ENCODE measurements around the gene GPRIN1.
"Not testable (repeated sequence)": the region's sequence is repeated elsewhere in the genome, so short reads cannot be mapped to it uniquely, and the experiment has no call there.

GPRIN1 gene

GRCh38 chr5:176620333-176620981 is 10.5 kb upstream of the GPRIN1 start:
- DNase-seq = no peak

GRCh38 chr5:176619569-176620332 is 9.8 kb upstream of the GPRIN1 start:
- DNase-seq = no peak

- no peak for DNase-seq
Measured at GRCh38 chr5:176619203-176619568, 9.2 kb upstream of the GPRIN1 start.

- no peak for DNase-seq
Measured at GRCh38 chr5:176618783-176619182, 8.8 kb upstream of the GPRIN1 start.

GRCh38 chr5:176616511-176616910 is 6.6 kb upstream of the GPRIN1 start:
- DNase-seq = no peak

GRCh38 chr5:176614805-176615478 is 5.0 kb upstream of the GPRIN1 start:
- no peak for DNase-seq

GRCh38 chr5:176612855-176613254 is 2.9 kb upstream of the GPRIN1 start:
- no peak for DNase-seq

GRCh38 chr5:176612008-176612407 is 2.1 kb upstream of the GPRIN1 start:
- no peak for DNase-seq

GRCh38 chr5:176611435-176611834 is 1.5 kb upstream of the GPRIN1 start:
- no peak for DNase-seq

- DNase-seq = peak; percentile 46
Measured at GRCh38 chr5:176610435-176610773, 448 bp upstream of the GPRIN1 start.

- no peak for DNase-seq
Measured at GRCh38 chr5:176608937-176609723, 826 bp downstream of the GPRIN1 start.

- DNase-seq = no peak
Measured at GRCh38 chr5:176608142-176608705, 1.7 kb downstream of the GPRIN1 start.

GRCh38 chr5:176606875-176607274 is 3.1 kb downstream of the GPRIN1 start:
- no peak for DNase-seq

GRCh38 chr5:176606032-176606431 is 3.9 kb downstream of the GPRIN1 start:
- DNase-seq = peak; percentile 26

- no peak for DNase-seq
Measured at GRCh38 chr5:176603091-176603490, 6.9 kb downstream of the GPRIN1 start.

GRCh38 chr5:176601901-176602482 is 8.0 kb downstream of the GPRIN1 start:
- no peak for DNase-seq

GRCh38 chr5:176599749-176600430 is 10.1 kb downstream of the GPRIN1 start:
- DNase-seq = not testable (repeated sequence)

GRCh38 chr5:176597417-176598389 is 12.3 kb downstream of the GPRIN1 start:
- DNase-seq = no peak

GRCh38 chr5:176596689-176597416 is 13.1 kb downstream of the GPRIN1 start:
- DNase-seq = no peak

GRCh38 chr5:176596069-176596644 is 13.8 kb downstream of the GPRIN1 start:
- no peak for DNase-seq
